NCI-H1105 (cell line): ENCODE data around the gene BCL7B.
"Not testable (repeated sequence)": the region's sequence is repeated elsewhere in the genome, so short reads cannot be mapped to it uniquely, and the experiment has no call there.

ENCODE experiments used
- DNase-seq: peaks from one replicate; lab custom pipeline; 2025; lab: John Stamatoyannopoulos, UW

The BCL7B gene

DNA sequence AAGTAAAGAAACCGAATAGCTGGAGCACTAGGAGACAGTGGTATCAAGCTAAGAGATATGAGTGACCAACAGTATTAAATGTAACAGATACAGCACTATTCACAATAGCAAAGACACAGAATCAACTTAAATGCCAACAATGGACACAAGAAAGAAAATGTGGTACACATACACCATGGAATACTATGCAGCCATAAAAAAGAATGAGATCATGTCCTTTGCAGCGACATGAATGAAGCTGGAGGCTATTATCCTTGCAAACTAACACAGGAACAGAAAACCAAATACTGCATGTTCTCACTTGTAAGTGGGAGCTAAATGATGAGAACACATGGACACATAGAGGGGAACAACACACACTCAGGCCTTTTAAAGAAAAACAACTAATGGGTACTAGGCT lies 62.0 kb downstream of the BCL7B start:
- DNase-seq: not testable (repeated sequence)

DNA sequence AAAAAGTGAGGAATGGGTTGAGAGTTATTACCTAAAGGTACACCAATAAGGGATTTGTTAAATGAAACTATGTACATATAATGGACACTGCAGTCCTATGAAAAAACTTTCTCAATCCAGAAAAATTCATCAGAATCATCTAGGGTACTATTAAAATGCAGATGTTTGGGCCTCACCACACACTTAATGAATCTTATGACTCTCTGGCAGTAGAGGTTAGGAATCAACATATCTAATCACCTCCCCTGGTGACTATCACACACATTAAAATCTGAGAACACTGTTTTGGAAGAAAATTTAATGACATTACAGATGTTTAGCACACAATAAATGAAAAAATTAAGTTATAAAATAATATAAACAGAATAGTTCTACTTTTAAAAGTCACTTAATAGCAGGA lies 67.5 kb downstream of the BCL7B start:
- no peak for DNase-seq

DNA sequence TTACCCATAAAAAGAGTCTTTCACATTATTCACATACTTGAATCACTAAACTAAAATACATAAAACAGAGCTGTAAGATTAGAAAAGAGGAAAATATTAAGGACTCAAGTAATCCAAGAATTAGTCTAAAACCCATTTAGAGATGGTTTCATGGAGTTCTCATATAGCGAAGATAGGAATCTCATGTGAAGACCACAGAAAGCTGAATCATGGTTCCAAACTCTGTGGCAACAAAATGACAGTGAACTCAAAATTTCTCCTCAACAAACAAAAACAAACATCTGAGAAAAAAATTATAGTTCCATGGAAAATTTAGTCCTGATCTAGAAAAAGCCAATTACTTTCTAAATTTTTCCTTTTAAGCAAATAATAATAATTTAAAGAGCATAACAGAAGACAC lies 70.0 kb downstream of the BCL7B start:
- DNase-seq: no peak
